NCI-H345 (cell line): ENCODE results near the gene TUT4.
A peak's percentile ranks its signal among the peaks of the same experiment; 100 is the strongest.

Experiments used
- DNase-seq: peaks from one replicate; lab custom pipeline; 2025; lab: John Stamatoyannopoulos, UW

Gene TUT4

DNA sequence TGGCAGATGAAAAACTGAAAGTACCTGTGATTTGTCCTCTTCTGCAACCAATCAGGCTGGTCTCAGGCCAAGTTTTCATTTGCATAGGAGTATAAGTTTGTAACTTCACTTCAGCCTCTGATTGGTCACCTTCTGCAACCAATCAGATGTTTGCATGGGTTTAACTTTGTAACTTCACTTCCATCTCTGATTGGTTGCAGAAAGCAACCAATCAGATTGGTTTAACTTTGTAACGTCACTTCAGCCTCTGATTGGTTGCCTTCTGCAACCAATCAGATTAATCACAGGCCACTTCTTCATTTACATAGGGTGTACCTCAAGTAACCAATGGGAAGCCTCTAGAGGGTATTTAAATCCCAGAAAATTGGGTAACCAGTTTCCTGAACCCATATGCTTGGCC lies 18.9 kb upstream of the TUT4 start:
- DNase-seq, result no peak

- DNase-seq, result no peak
Measured at GRCh38 chr1:52569449-52570210, 16.7 kb upstream of the TUT4 start.

GRCh38 chr1:52567943-52568342 lies 15.1 kb upstream of the TUT4 start:
- no peak for DNase-seq

DNA sequence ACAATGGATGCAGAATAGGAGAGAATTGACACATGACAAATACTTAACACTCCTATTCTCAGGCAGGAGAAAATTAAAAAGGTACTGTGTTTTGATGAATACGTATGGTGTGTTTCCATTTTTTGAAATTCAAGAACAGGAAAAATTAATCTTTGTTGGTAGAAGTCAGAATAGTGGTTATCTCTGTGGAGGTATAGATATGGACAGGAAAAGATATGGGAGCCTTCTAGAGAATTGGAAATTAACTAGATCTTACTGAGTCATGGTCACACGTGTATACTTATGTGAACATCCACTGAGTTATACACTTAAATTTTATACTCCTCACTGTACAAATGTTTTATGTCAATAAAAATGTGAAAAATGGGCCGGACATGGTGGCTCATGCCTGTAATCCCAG lies 9.9 kb upstream of the TUT4 start:
- DNase-seq, result no peak

- DNase-seq, result no peak
Measured at GRCh38 chr1:52559875-52560274, 7.0 kb upstream of the TUT4 start.

DNA sequence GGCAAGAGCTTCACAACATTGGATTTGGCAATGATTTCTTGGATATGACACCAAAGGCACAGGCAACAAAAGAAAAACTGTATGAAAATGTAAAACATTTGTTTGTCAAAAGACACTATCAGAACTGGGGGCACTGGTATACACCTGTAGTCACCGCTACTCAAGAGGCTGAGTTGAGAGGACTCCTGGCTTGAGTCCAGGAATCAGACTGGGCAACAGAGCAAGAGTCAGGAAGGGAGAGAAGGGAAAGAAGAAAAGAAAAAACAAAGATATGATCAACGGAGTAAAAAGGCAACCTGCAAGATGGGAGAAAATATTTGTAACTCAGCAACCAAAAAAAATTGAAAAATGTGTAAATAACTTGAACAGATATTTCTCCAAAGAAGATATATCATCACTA lies 6.0 kb upstream of the TUT4 start:
- DNase-seq, result peak; percentile 67

GRCh38 chr1:52556641-52557360 lies 3.9 kb upstream of the TUT4 start:
- peak; percentile 25 for DNase-seq

DNA sequence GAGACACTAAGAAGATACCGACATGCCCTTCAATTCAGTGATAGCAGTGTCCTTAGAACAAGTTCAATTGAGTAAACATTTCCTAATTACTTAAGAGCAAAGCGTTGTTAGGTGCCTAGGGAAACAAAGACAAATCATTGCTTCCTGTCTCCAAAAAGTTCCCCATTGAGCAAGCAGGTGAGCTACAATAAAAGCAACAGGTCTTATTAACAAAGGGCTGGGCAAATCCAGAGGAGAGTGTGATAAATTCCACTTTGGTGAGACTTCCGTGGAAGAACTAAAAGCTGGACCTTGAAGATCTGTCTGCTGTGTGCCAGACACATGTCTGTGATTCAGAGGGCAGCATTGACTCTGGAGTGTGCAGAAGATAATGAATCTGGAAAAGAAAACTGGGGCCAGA lies 1.9 kb upstream of the TUT4 start:
- DNase-seq, result peak; percentile 63

DNA sequence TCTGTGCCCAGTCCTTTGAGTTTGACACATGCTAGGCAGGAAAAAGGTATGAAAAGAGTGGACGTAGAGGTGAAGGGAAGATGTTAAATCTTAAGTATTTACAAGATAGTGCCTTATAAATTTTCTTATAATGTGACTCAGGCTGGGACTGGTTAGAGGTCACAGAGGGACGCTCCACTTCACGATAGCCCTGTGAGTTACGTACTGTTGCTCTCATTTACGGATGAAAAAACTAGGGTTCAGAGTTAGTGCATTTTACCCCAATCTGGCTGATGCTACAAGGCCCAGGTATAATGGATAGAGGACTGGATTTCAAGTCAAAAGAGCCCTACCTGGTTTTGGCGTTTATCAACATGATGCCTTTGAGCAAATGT lies 1.4 kb upstream of the TUT4 start:
- no peak for DNase-seq

GRCh38 chr1:52553362-52554266 lies 722 bp upstream of the TUT4 start:
- DNase-seq, result peak; percentile 81

DNA sequence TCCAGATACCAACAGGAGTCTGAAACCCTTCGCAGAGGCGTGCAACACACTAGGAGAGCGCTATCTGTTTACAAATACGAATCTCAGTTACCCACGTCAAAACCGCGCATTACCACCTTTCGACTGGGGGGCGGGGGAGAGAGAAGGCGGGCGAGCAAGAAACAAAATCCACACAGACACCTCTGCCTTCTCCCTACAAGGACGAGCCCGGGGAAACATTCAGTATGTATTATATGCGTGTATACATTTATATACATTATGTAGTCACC lies 722 bp downstream of the TUT4 start:
- peak; percentile 36 for DNase-seq

DNA sequence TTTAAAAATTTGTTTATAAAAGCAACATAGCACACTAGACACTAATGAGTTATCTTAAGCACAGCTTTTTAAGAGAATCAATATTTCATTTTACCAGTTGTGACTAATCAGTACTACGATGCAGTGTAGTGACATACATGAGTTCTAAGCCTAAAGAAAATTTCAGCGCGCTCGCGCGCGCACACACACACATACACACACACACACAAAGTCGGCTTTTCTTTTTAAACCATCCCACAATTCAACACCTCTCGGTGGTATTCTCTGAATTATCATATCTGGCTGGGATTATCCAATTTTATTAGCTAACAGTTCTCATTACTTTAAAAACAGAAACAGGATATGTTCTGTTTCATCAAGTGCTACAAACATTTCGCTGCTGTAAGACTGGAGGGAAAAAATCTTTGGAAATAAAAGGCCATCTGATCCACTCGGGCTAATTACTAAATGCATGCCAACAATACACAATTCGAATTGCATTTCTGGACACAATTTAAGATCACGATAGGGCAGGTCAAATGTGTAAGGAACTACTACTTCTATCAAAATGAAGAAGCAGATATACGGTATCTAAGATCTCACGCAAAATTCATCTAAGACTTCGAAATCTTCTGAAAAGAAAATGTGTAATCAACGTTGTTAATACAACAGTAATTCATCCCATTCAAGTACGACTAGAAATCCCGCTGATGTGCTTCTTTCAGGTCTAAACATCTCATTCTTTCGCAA lies 1.2 kb downstream of the TUT4 start:
- no peak for DNase-seq

DNA sequence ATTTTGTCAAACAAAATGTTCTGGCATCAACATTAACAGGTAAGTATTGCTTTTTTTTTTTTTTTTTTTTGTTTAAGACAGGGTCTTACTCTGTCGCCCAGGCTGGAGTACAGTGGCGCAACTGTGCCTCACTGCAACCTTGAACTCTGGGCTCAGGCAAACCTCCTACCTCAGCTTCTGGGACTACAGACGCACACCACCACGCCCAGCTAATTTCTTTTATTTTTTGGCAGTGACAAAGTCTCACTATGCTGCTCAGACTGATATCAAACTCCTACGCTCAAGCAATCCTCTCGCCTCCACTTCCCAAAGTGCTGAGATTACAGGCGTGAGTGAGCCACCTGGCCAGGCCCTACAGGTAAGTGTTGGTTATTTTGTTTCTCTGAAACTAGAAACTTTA lies 2.4 kb downstream of the TUT4 start:
- DNase-seq, result no peak

DNA sequence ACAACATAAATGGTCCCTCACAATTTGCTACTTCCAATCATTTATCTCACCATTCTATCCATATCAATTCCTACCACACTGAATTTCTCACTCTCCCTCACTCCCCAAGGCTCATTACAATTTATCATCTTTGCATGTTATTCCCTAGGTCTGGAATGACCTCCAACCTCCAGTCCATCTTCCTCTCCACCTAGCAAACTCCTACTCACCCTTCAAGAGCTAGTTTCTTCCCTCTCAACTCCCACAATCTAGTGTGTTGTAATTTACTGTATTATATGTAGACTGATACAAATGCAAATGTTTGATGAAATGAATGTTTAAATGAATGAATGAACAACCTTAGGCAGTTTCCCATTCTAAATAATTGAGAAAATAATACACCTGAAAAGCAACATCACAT lies 3.6 kb downstream of the TUT4 start:
- no peak for DNase-seq

- no peak for DNase-seq
Measured at GRCh38 chr1:52546852-52547251, 6.0 kb downstream of the TUT4 start.

- DNase-seq, result no peak
Measured at GRCh38 chr1:52544665-52545525, 8.0 kb downstream of the TUT4 start.

DNA sequence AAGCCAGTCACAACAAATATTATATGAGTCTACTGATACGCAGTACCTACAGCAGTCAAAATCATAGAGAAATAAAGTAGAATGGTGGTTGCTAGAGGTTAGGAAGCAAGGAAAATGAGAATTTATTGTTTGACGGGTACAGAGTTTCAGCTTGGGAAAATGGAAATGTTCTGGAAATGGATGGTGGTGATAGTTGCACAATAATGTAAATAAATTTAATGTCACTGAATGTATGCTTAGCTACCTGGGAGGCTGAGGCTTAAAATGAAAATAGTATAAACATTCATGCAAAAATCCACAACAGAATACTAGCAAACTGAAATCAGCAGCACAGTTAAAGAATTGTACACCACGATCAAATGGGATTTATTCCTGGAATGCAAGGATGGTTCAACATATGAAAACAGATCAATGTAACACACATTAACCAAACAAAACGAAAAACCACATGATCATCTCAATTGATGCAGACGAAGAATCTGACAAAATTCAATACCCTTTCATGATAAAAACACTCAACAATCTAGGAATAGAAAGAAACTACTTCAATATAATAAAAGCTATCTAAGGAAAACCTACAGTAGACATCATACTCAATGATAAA lies 10.7 kb downstream of the TUT4 start:
- no peak for DNase-seq

GRCh38 chr1:52534928-52535764 lies 17.7 kb downstream of the TUT4 start:
- no peak for DNase-seq

GRCh38 chr1:52533713-52534112 lies 19.2 kb downstream of the TUT4 start:
- no peak for DNase-seq

DNA sequence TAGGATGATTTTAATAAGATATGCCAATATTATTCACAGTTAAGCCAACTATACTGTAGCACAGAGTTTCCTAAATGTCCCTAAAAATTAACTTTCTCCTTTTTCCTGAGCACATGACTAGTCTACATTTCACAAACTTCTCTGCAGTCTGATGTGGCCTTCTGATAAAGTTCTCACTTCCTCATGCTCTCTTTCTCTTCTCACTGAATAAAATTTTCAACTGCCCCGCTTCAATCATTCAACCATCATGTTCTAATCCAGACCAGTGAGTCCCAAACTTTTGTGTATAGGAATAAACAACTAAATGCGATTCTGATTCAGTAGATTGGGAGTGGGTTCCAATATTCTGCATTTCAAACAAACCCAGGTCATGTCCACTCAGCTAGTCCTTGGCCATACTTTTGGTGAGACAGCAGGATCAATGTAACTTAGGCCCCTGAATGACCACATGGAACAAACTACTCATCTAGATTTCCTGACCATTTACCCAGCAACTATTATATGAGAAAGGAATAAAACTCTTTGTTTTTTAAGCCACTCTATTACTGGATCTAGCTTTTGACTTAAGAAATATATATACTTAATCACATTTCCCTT lies 20.1 kb downstream of the TUT4 start:
- DNase-seq, result no peak
